HG03432 (cell line): ENCODE results near the gene ADAMTSL5.
"Not testable (repeated sequence)": the region's sequence is repeated elsewhere in the genome, so short reads cannot be mapped to it uniquely, and the experiment has no call there.

ENCODE experiments used
- ATAC-seq: cut with Tn5 transposase; IDR thresholded peaks from one replicate; pipeline ENCODE4 v1.9.1; 2021; ENCODE audit warnings: mild to moderate bottlenecking, moderate library complexity; ENCODE audit not compliant: unreplicated experiment

The ADAMTSL5 gene

GRCh38 chr19:1530856-1531255, 18.0 kb upstream of the ADAMTSL5 start:
- not testable (repeated sequence) for ATAC-seq

- no peak for ATAC-seq
Observed at GRCh38 chr19:1529430-1529816, 16.6 kb upstream of the ADAMTSL5 start.

GRCh38 chr19:1528596-1529429, 16.0 kb upstream of the ADAMTSL5 start:
- no peak for ATAC-seq

- ATAC-seq, result no peak
Observed at GRCh38 chr19:1527650-1528309, 15.0 kb upstream of the ADAMTSL5 start.

- ATAC-seq, result no peak
Observed at GRCh38 chr19:1526979-1527649, 14.3 kb upstream of the ADAMTSL5 start.

- ATAC-seq, result no peak
Observed at GRCh38 chr19:1526066-1526778, 13.4 kb upstream of the ADAMTSL5 start.

- no peak for ATAC-seq
Observed at GRCh38 chr19:1525343-1525742, 12.5 kb upstream of the ADAMTSL5 start.

- ATAC-seq, result no peak
Observed at GRCh38 chr19:1524972-1525325, 12.1 kb upstream of the ADAMTSL5 start.

GRCh38 chr19:1524287-1524971, 11.6 kb upstream of the ADAMTSL5 start:
- no peak for ATAC-seq

GRCh38 chr19:1523412-1524286, 10.8 kb upstream of the ADAMTSL5 start, which contains the start of gene PLK5:
TSS of gene PLK5 (plus strand) at chr19:1524077. CDS start at chr19:1526997, 2,920 bp downstream.
- ATAC-seq, result no peak

- ATAC-seq, result no peak
Observed at GRCh38 chr19:1522838-1523237, 10.0 kb upstream of the ADAMTSL5 start.

- ATAC-seq, result no peak
Observed at GRCh38 chr19:1522061-1522460, 9.2 kb upstream of the ADAMTSL5 start.

GRCh38 chr19:1521636-1522035, 8.8 kb upstream of the ADAMTSL5 start:
- no peak for ATAC-seq

- no peak for ATAC-seq
Observed at GRCh38 chr19:1520203-1520780, 7.5 kb upstream of the ADAMTSL5 start.

- ATAC-seq, result not testable (repeated sequence)
Observed at GRCh38 chr19:1519802-1520201, 7.0 kb upstream of the ADAMTSL5 start.

GRCh38 chr19:1518471-1518870, 5.7 kb upstream of the ADAMTSL5 start:
- no peak for ATAC-seq

- no peak for ATAC-seq
Observed at GRCh38 chr19:1516395-1516753, 3.6 kb upstream of the ADAMTSL5 start.

- ATAC-seq, result no peak
Observed at GRCh38 chr19:1514986-1515721, 2.3 kb upstream of the ADAMTSL5 start.

GRCh38 chr19:1514295-1514661, 1.5 kb upstream of the ADAMTSL5 start:
- ATAC-seq, result no peak
